Measurements from ENCODE around the gene CNOT1.
"Not testable (repeated sequence)": the region's sequence is repeated elsewhere in the genome, so short reads cannot be mapped to it uniquely, and the experiment has no call there.

Gene CNOT1

DNA sequence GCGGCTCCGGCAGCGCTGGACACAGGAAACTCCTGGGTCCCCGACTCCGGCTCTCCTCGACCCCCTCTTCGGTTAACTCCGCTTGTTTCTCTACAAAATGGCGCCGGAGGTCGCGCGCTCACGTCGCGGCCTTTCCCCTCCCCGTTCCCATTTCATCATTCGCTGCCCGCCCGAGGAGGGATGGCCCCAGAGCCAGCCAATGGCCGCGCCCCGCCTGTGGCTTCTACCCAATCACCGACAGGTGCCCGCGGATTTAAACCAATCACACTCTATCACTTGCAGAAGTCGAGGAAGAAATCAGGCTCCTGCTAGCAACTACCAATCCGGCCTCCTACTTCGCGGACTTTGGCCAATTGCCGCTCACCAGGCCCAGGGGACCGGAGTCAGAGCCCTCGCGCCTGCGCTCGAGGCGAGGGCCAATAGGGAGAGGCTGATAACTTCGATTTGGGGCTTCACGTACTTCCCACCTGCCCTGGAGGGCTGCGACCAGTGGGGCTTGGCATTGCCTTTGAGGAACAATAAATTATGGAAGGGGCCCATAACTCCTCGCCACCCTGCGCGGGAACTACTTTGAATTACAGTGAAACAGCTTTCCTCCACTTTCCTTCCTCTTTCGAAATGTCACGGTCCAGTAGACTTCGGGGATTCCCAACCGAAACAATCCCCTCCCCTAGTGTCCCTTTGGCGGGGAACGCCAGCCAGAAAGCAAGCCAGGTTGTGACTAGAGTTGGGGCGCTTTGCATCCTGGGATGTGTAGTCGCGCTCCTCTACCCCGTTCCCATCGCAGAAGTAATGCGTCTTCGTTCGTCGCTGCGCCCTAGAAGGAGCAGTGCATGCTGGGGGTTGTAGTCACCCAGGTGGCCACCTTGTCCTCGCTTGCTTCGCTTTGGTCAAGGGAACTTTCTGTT is at the start of gene CNOT1:
TSS of gene CNOT1 (minus strand) at position 94 of the 908 bp plus-strand sequence. CDS start 30,489 bp downstream, outside the sequence.
- DNase-seq = peak; percentile 99

GRCh38 chr16:58678716-58679115 is 49.1 kb upstream of the CNOT1 start:
- no peak for DNase-seq

GRCh38 chr16:58678269-58678668 is 48.6 kb upstream of the CNOT1 start:
- DNase-seq = no peak

- no peak for DNase-seq
Observed at GRCh38 chr16:58670946-58671583, 41.4 kb upstream of the CNOT1 start.

- DNase-seq = no peak
Observed at GRCh38 chr16:58670177-58670576, 40.6 kb upstream of the CNOT1 start.

DNA sequence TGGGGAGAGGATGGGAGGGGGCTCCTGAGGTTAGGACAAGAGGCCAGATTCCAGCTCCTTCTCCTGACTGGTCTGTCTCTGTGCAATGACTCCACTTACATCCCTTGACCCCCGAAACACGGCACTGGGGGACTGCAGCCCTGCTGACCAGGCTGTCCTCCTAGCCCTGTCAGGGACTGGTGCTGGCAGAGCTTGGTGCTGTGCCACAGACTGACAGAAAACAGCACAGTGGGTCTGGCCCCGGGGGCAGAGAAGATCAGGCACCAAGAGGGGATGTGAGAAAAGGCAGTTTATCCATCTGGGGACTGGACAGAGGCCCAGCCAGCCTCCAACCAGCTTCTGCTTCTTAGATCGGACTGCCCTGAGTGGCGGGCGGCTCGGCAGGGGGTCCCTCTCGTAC is 35.6 kb upstream of the CNOT1 start:
- no peak for DNase-seq

- DNase-seq = peak; percentile 28
Observed at GRCh38 chr16:58661199-58661830, 31.7 kb upstream of the CNOT1 start.

- DNase-seq = not testable (repeated sequence)
Observed at GRCh38 chr16:58659911-58660310, 30.3 kb upstream of the CNOT1 start.

DNA sequence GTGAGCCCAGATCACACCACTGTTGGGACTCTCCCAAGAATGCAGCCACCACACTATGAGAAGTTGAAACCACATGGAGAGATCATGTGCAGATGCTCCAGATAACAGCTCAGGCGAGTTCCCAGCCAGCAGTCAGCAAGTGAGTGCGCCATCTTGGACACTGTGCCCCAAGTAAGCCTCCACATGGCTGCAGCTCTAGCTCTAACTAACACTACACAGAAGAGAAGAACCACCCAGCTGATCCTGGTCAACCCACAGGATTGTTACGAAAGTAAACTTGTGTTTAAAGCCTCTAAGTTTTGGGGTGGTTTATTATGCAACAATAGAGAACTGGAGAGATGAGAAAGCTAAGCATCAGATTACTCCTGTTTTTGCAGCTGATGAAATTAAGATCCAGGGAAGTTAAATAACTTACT is 29.2 kb upstream of the CNOT1 start:
- DNase-seq = no peak

DNA sequence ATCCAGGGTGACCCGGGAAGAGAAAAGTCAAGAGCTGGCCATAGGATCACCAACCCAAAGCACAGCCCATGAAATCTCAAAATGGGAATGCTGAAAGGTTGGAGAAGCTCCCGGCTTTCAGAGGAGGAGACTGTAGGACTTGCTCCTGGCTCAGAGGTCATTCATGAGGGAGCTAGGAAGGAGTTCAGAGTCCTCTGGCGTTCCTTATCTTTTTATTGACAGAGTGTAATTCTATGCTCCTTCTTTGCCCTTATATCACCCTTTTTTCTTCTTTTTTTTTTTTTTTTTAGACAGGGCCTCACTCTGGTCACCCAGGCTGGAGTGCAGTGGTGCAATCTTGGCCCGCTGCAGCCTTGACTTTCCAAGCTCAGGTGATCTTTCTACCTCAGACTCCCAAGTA is 27.3 kb upstream of the CNOT1 start:
- DNase-seq = no peak

DNA sequence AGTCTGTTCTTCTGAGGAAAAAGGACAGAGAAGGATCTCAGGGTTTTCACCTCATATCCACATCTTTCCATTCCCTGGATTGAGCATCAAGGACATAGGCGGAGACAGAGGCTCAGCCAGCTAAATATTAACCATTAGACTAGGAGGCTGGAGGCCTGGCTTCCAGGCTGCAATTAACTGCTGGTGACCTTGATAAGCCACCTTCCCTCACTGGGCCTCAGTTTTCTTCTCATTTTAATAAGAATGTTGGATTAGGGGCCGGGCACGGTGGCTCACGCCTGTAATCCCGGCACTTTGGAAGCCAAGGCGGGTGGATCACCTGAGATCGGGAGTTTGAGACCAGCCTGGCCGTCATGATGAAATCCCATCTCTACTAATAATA is 25.6 kb upstream of the CNOT1 start:
- DNase-seq = no peak

DNA sequence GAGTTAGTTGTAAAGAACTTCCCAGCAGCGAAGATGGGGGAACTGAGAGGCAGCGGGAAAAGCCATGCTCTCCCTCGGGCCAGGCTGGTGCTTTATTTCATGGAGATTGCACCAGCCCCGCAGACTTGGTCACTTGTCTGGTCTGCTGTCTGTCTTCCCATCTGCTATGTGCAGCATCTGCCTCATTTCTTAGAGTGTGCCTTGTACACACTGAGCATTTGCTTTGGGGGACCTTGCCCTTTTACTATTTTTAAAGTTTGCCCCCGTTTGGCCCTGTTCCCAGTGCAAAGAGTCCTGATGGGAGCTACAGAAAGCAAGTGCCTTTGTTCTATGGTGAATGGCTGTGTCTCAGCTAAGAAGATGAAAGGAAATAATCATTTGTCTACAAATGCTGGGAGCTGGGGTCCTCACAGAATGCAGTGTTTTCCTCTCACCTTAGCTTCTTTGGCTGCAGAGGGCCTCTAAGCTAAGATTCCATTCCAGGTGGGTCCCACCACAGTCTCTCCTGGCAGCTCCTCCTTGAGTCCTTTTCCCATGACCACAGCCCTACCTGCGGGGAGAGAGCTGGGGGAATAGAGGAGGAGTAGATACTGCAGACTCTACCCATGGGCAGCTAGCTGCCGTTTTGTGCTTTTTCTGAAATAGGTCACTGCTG is 25.1 kb upstream of the CNOT1 start:
- DNase-seq = no peak

DNA sequence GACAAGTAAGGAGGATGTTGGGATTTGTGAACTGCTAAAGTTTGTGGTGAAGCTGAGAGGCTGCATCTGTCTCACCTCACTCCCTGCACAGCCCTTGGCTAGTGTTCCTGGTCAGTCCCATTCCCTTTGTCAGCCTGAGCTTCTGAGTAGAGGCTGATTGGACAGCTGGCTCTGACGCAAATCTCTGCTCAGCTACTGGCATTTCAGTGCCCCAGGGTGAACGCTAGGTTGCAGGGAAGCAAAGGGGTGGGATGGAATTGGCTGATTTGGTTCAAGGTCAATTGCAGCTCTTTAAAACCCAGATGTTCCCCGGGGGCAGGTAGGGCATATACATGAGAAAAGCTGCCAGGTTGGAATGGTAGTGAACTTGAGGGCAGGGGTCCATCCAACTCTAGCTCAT is 23.1 kb upstream of the CNOT1 start:
- no peak for DNase-seq

- no peak for DNase-seq
Observed at GRCh38 chr16:58651965-58652348, 22.3 kb upstream of the CNOT1 start.

- no peak for DNase-seq
Observed at GRCh38 chr16:58649707-58650106, 20.1 kb upstream of the CNOT1 start.

DNA sequence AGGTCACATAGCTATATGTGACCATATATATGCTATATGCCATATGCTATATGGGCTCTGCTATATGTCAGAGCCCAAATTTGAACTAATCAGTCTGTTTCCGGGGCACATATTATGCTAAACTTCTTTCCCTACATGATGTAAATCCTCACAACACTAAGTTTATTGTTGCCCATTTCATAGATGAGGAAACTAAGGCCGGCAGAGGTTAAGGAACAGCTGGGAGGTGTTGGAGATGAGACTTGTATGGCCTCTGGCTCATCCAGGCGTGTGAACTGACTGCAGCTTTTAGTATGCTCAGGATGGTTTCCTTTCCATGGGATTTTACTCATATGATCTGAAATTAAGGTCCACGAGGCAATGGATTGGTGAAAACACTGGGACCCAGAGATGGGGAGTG is 17.5 kb upstream of the CNOT1 start:
- no peak for DNase-seq

DNA sequence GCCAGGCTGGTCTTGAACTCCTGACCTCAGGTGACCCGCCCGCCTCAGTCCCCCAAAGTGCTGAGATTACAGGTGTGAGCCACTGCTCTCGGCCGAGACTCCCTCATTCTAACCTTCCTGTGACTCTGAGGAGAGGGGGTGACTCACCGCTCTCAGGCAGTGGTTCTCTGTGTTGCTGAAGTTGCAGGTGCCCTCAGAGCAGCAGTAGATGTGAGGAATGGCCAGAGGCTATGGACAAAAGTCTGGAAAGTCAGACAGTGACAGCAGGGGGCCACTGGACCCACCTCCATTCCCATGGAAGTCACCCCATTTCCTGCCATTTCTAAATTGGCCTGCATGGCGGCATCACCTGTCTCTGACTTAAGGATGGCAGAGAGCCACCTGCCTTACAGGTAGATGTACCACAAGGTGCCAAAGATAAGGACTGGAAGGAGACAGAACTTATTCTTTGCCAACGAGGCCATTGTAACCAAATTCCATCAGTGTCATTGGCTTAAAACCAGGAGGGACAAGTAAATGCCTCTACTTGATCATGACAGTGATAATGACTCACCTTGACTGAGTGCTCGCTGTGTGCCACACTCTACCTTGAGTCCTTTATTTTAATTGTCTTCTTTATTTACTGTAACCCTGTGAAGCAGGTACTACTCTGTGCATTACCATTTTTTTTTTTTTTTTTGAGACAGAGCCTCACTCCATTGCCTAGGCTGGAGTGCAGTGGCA is 15.3 kb upstream of the CNOT1 start:
- DNase-seq = no peak

DNA sequence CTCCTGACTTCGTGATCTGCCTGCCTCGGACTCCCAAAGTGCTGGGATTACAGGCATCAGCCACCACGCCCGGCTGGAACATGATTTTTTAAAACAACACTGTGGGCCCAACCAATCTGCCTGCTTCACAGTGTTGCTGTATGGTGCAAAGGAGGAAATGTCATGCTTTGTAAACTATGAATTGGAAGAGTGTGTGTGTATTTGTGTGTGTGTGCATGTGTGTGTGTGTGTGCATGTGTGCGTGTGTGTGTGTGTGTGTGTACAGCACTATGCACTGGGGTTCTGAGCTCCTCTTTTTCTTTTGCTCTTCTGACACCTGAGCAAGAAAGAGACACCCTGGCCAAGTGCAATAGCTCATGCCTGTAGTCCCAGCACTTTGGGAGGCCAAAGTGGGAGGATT is 14.5 kb upstream of the CNOT1 start:
- DNase-seq = no peak

DNA sequence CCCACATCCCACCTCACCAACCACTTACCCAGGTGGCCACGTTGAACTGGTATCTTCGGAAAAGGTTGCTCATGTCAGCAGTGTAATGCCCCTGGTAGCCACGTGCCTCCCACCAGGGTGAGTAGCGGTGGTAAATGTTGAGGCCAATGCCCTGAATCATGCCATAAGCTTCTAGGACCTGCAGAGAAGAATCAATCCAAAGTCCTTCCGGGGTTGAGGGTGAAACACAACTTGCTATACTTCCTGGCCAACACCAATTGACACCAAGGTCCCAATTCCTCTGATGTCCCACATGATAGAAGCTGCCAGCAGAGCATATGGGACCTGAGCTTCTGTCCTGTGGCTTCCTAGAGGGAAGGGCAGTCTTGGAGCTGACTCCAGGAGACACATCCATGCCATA is 11.3 kb upstream of the CNOT1 start:
- DNase-seq = no peak

DNA sequence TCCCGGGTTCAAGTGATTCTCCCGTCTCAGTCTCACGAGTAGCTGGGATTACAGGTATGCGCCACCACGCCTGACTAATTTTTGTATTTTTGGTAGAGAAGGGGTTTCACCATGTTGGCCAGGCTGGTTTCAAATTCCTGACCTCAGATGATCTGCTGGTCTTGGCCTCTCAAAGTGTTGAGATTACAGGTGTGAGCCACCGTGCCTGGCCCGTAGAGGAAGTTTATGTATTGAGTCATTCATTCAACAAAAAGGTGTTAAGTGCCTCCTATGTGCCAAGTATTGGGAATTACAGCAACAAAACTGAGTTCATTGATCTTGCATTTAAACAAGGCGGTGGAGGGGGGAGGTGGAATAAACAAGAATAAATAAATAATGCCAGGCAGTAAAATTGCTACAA is 10.2 kb upstream of the CNOT1 start:
- DNase-seq = no peak

- no peak for DNase-seq
Observed at GRCh38 chr16:58639230-58639629, 9.6 kb upstream of the CNOT1 start.

GRCh38 chr16:58638148-58639036 is 8.8 kb upstream of the CNOT1 start:
- DNase-seq = no peak

Measured in NCI-H1092 (cell line).